GM21515 (cell line): ENCODE results near the gene ABCA4.
"Not testable (repeated sequence)": the region's sequence is repeated elsewhere in the genome, so short reads cannot be mapped to it uniquely, and the experiment has no call there.

Source experiments
- ATAC-seq: cut with Tn5 transposase; IDR thresholded peaks from one replicate; pipeline ENCODE4 v1.9.1; 2021; ENCODE audit not compliant: unreplicated experiment

The ABCA4 gene

GRCh38 chr1:93960641-93961147 lies 160.3 kb downstream of the ABCA4 start:
- ATAC-seq = no peak

DNA sequence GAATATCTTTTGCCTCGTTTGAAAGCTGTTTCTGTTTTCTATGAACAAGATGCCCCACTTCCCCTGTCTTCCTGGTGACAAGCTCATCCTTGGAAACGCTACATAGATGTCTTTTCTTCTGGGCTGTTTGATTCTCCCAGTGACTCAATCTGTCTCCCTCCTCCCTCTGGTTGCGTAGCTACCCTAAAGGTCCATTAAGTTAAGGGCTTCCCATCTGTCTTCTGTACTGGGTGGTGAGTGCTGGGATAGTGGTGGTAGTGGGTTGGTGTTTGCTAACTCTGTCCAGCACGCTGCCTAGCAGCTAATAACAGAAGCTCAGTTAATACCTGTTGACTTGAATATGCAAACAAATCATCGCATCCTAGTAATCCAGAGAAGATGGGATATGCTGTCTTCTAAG lies 161.5 kb downstream of the ABCA4 start:
- ATAC-seq = no peak

DNA sequence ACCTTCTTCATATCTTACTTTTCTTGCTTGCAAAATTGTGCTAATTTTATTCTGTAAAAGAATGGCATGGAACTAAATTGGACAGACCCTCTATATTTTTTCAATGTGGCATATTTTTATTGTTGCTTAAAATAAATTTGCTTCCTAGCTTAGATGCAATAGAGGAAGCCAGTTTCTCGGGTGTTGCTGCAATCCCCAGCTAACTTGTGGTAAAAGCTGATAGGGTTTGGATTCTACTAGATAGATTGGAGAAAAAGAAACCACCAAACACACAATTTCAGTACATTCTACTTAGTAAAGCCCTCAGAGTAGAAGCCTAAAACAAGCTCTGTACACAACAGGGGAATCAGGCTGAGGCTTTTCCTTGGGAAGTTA lies 162.2 kb downstream of the ABCA4 start:
- ATAC-seq = no peak

GRCh38 chr1:93958032-93958725 lies 162.8 kb downstream of the ABCA4 start:
- ATAC-seq = no peak

- no peak for ATAC-seq
Observed at GRCh38 chr1:93955765-93956164, 165.2 kb downstream of the ABCA4 start.

DNA sequence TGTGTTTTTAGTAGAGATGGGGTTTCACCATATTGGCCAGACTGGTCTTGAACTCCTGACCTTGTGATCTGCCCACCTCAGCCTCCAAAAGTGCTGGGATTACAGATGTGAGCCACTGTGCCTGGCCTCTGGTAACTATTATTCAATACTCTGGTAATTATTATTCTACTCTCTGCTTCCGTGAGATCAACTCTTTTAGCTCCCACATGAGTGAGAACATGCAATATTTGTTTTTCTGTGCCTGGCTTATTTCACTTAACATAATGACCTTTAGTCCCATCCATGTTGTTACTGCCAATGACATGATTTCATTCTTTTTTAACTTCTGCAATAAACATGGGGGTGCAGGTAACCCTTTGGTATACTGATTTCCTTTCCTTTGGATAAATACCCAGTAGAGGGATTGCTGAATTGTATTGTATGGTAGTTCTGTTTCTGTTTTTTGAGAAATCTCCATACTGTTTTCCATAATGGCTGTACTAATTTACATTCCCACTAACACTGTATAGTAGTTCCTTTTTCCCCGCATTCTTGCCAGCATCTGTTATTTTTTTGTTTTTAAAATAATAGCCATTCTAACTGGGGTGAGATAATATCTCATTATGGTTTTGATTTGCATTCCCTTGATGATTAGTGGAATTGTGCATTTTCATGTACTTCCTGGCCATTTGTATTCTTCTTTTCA lies 173.8 kb downstream of the ABCA4 start:
- not testable (repeated sequence) for ATAC-seq
